NCI-H2029 (cell line): ENCODE results near the gene SLC38A5.
"Not testable (repeated sequence)": the region's sequence is repeated elsewhere in the genome, so short reads cannot be mapped to it uniquely, and the experiment has no call there.

Experiments
- DNase-seq: peaks from one replicate; lab custom pipeline; 2025; lab: John Stamatoyannopoulos, UW

The SLC38A5 gene

GRCh38 chrX:48470110-48470832, at the start of gene SLC38A5:
Gene SLC38A5 (minus strand): TSS chrX:48470260. CDS start chrX:48467924, 2,336 bp downstream.
- no peak for DNase-seq

- DNase-seq: not testable (repeated sequence)
These were observed 49.4 kb upstream of the SLC38A5 start for GRCh38 chrX:48519481-48519880.

GRCh38 chrX:48516987-48517386, 46.9 kb upstream of the SLC38A5 start:
- no peak for DNase-seq

GRCh38 chrX:48516285-48516684, 46.2 kb upstream of the SLC38A5 start:
- DNase-seq: no peak

GRCh38 chrX:48515842-48516241, 45.8 kb upstream of the SLC38A5 start:
- DNase-seq: no peak

- DNase-seq: no peak
These were observed 44.9 kb upstream of the SLC38A5 start for GRCh38 chrX:48514868-48515460.

- DNase-seq: no peak
These were observed 44.2 kb upstream of the SLC38A5 start for GRCh38 chrX:48514126-48514806.

- no peak for DNase-seq
These were observed 43.6 kb upstream of the SLC38A5 start for GRCh38 chrX:48513670-48514069.

GRCh38 chrX:48512371-48512935, 42.4 kb upstream of the SLC38A5 start:
- DNase-seq: no peak

GRCh38 chrX:48511560-48511959, 41.5 kb upstream of the SLC38A5 start:
- no peak for DNase-seq

- no peak for DNase-seq
These were observed 39.6 kb upstream of the SLC38A5 start for GRCh38 chrX:48509619-48510018.

- no peak for DNase-seq
These were observed 39.2 kb upstream of the SLC38A5 start for GRCh38 chrX:48509245-48509590.

GRCh38 chrX:48508400-48509244, 38.6 kb upstream of the SLC38A5 start, which contains the start of gene PORCN:
Gene PORCN (plus strand): TSS chrX:48508992. CDS start chrX:48509821, 829 bp downstream.
- DNase-seq: peak; percentile 2

GRCh38 chrX:48507246-48507645, 37.2 kb upstream of the SLC38A5 start:
- DNase-seq: no peak

- DNase-seq: no peak
These were observed 35.4 kb upstream of the SLC38A5 start for GRCh38 chrX:48505481-48505880.

GRCh38 chrX:48504261-48504660, 34.2 kb upstream of the SLC38A5 start:
- no peak for DNase-seq

GRCh38 chrX:48498374-48498809, 28.3 kb upstream of the SLC38A5 start:
- no peak for DNase-seq

GRCh38 chrX:48497871-48498270, 27.8 kb upstream of the SLC38A5 start:
- no peak for DNase-seq

- no peak for DNase-seq
These were observed 26.6 kb upstream of the SLC38A5 start for GRCh38 chrX:48496660-48497059.

GRCh38 chrX:48493890-48494364, 23.9 kb upstream of the SLC38A5 start:
- DNase-seq: no peak

GRCh38 chrX:48492293-48492910, 22.3 kb upstream of the SLC38A5 start:
- DNase-seq: no peak
